IPS DF 4.7 (cell line): ENCODE measurements around the gene ARID1B.
"Not testable (repeated sequence)": the region's sequence is repeated elsewhere in the genome, so short reads cannot be mapped to it uniquely, and the experiment has no call there.

Experiments used
- DNase-seq: peaks from one replicate; pipeline ENCODE4 v3.0.0-alpha.2; 2013; ENCODE audit warnings: low spot score; ENCODE audit errors: extremely low read depth

The ARID1B gene

GRCh38 chr6:156956286-156956685 lies 179.1 kb downstream of the ARID1B start:
- DNase-seq = no peak

- no peak for DNase-seq
Observed at GRCh38 chr6:156957931-156958547, 180.9 kb downstream of the ARID1B start.

DNA sequence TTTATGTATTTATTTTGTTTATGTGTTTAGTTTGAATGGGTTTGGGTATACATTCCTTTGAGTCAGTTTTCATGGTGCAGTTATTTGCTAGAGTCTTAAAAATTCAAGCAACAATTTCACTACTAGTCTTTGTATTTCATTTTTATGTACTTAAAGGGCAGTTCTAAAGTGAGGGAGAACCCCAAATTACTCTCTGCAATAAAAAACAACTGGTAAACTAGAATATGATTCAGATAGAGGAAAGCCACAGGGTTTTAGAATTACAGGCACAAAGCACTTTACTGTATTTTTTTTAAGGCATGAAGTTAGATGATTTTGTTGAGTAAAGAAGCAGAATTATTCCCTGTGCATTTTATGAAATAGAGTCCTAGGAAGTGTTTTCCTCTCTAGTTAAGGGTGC lies 183.3 kb downstream of the ARID1B start:
- DNase-seq = no peak

DNA sequence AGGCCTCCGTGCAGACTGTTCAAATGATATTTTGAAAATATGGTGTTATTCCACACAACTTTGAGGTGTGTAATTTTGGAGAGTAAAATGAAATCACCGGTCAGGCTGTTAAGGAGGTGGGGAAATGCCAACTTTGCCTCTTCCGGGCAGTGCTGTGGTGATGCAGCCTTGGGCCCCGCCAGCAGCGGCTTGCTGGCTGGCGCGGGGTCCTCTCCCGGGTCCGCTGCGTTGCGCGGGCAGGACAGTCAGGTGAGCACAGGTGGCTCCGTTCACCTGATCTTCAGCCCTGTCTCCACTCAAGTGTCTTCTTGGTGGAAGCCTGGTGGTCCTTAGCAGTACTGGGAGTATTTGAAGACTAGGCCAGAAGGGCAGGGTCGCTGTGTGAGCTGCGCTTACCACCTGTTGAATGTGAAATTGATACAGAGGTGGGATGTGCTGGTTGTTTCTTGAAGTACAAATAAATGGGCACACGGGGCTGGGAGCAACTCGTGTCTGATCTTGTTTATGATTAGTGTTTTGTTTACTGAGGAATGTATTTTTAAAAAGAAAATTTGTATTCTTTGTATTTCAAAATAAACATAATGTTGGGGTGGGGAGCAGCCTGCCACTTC lies 184.2 kb downstream of the ARID1B start:
- DNase-seq = no peak

GRCh38 chr6:156963712-156964700 lies 186.8 kb downstream of the ARID1B start:
- DNase-seq = no peak

GRCh38 chr6:156967852-156968251 lies 190.7 kb downstream of the ARID1B start:
- no peak for DNase-seq

GRCh38 chr6:156969233-156969632 lies 192.1 kb downstream of the ARID1B start:
- no peak for DNase-seq

GRCh38 chr6:156970595-156971112 lies 193.5 kb downstream of the ARID1B start:
- DNase-seq = no peak

DNA sequence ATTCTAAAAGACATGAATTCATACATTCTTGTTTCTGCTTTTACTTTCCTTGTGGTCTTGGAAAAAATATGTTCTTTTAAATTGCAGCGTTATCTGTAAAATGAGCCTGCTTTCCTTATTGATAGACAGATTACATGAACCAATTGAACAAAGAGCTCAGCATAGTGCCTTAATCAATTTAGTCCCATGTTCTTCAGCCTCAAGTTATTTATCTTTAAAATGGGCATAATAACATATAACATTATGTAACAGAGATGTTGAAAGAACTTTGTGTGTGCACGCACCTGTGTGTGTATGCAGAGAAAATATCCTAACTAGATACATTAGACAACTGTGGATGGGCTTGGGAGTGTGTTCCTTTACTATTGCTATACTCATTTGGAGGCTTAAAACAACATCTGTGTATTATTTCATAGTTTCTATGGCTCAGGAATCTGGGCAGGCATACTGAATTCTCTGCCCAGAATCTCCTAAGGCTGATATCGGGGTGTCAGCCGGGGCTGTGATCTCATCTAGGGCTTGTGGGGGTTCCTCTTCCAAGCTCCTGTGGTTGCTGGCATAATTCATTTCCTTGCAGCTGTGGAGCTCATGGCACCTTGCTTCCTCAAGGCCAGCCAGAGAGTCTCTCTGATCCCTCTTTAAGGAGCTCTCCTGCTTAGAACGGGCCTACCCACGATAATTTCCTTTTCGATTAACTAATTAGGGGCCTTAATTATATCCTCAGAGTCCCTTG lies 194.1 kb downstream of the ARID1B start:
- DNase-seq = no peak

DNA sequence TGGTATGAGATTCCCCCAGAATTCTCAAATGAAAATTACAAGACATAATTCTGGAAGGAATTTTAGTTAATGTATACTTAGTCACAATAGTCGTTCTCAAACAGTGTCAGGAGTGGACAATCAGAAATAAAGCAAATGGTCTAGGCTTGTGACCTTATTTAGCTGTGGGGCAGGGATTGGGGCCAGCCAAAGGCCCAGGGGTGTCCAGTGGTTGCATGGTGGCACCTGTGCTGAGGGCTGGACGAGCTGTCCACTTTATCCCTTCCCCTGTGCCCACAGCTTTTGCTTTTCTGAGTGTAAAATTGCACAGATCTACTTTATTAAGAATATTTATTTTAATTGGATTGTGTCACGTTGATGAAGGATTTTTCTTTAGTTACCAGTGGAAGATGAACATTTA lies 195.0 kb downstream of the ARID1B start:
- DNase-seq = no peak

DNA sequence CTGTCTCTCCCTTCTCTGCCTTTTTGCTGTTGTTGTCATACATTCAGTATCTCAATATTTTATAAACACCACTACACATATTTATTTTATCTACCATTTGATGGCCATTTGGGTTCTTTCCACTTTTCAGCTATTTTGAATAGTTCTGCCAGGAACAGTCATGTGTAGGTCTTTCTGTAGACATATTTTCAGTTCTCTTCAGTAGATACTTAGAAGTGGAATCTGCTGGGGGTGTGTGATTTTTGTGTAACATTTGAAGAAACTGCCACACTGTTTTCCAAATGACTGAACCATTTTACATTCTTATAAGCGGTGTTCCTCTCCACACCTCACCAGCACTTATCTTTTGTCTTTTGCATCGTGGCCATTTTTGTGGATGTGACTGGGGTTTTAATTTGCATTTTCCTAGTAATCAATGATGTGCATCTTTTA lies 197.7 kb downstream of the ARID1B start:
- DNase-seq = no peak

DNA sequence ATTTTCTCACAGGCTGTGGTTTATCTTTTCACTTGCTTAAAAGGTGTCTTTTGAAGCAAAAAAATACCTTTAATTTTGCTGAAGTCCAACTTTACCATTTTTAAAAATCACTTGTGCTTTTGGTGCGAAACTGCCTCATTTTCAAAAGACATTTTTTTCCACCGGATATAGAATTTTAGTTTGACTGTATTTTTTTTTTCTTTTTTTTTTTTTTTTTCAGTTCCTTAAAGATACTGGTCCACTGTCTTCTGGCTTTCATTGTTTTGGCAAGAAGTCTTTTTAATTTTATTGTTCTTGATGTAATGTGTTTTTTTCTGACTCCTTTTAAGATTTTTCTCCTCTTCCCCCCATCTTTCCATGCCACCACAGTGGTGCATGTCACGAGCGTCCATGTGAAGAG lies 198.2 kb downstream of the ARID1B start:
- DNase-seq = no peak

- DNase-seq = no peak
Observed at GRCh38 chr6:156976216-156977127, 199.3 kb downstream of the ARID1B start.

DNA sequence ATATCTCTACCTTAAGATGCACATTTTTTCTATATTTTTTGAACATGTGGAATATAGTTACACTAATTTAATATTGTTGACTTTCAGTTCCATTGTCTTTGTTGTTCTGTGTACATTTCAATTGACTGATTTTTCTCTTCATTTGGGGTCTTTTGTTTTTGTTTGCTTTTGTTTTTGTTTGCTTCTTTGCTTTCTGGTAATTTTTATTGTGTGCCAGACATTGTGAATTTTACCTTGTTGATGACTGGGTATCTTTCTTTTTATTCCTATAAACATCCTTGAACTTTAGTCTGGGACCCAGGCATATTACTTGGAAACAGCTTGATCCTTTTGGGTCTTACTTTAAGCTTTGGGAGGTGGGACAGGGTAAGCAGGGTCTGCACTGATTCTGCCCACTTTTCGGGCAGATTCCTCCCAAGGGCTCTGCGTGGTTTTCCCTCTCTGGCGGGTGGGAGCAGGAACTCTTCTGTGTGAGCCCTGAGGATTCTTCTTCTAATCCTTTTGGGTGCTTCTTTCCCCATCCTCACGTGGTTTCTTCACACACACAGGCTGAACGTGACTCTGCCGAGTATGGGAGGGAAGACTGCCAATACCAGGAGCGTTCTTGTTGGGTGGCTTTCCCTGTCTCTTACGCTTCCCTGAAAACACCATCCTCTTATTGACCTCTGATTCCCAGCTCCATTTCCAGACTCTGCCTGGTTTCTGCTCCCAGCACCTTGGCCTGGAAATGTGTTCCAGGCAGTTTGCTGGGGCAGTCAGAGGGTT lies 200.5 kb downstream of the ARID1B start:
- no peak for DNase-seq

- no peak for DNase-seq
Observed at GRCh38 chr6:156978948-156979347, 201.8 kb downstream of the ARID1B start.

- no peak for DNase-seq
Observed at GRCh38 chr6:156980515-156980914, 203.3 kb downstream of the ARID1B start.

DNA sequence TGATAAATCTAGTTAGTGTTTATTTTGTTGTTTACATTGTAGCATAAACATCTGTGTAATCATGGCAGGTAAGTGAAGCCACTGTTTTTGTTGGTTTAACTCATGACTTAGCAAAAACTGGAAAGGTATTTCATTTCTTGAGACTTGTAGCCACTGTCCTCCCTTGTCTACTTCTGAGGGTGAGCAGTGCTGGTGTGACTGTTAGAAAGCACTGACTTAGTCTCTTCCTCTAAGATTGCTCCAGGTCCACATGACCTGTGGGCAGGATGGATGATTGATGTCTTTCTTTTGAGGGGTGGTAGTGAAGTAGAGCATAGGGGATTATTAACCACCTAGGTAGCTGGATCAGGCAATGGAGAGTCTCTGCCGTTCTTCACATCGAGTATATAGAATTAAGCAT lies 203.8 kb downstream of the ARID1B start:
- no peak for DNase-seq

DNA sequence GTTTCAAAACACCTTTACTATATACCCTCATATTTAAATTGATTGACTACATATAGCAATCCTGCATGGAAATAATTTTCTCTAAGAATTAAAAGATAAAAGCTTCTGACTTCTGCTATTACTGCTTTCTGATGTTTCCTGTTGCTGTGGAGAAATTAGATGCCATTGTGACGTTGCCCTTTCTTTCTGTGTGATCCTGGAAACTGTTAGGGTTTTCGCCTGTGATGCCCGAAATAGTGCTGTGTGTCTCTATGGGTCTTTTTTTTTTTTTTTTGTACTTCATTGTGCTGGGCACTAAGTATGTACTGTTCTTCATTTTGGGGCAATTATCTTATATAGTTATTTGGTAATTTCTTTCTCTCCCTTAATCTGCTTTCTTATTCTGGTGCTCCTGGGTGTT lies 205.0 kb downstream of the ARID1B start:
- DNase-seq = no peak

DNA sequence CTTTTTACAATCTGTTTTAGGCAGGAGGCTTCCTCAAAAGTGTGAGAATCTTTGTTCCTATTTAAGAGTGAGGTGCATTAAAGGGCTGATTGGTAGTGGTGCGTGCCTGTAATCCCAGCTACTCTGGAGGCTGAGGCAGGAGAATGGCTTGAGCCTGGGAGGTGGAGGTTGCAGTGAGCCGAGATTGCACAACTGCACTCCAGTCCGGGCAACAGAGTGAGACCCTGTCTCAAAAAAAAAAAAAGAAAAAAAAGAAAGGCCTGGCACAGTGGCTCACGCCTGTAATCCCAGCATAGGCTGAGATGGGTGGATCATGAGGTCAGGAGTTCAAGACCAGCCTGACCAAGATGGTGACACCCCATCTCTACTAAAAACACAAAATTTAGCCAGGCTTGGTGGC lies 205.7 kb downstream of the ARID1B start:
- not testable (repeated sequence) for DNase-seq
